Cardiac septum (tissue), 1 donor: ENCODE results near the gene ETV5. TPM values are rescaled to one million over a fixed set of nuclear protein-coding genes. Genes with fewer than 3 reads are reported as not detected.
"Not testable (repeated sequence)": the region's sequence is repeated elsewhere in the genome, so short reads cannot be mapped to it uniquely, and the experiment has no call there.

Experiments
- DNase-seq: peaks from one replicate; pipeline ENCODE4 v3.0.0-alpha.2; 2020; ENCODE audit warnings: low spot score
- intact Hi-C: fragments of 100-400 bp; cut with DNase I; formaldehyde crosslinking; loops from one replicate; pipeline ENCODE4 v1.14.0; 2022
- total RNA-seq: library from RNA; stranded (reverse); fragmentation: NEBNext Ultra II Directional; extraction: Animal tissue kit (Norgen Biotek cat#: 25700); gene quantifications from one replicate; pipeline ENCODE4 v1.2.1, GENCODE V29; 2021
- donor health status: DM: no; HTN: no; CAD: no.

ETV5 gene
- total RNA-seq, 1 donor from 2014 or later = 17.4 TPM

GRCh38 chr3:186044427-186044826 is 64.5 kb downstream of the ETV5 start:
- no peak for DNase-seq
- intact Hi-C loops = no loop called here

GRCh38 chr3:186042521-186043202 is 66.2 kb downstream of the ETV5 start:
- intact Hi-C loops = no loop called here
- DNase-seq = no peak

GRCh38 chr3:186042036-186042435 is 66.9 kb downstream of the ETV5 start:
- intact Hi-C loops = no loop called here

GRCh38 chr3:186038360-186038759 is 70.5 kb downstream of the ETV5 start:
- DNase-seq = no peak
- intact Hi-C loops = no loop called here

More at GRCh38 chr3:186042036-186042435, 66.9 kb downstream of the ETV5 start:
- DNase-seq = no peak

GRCh38 chr3:186035277-186035676 is 73.6 kb downstream of the ETV5 start:
- intact Hi-C loops = no loop called here
- no peak for DNase-seq

GRCh38 chr3:186032321-186032720 is 76.6 kb downstream of the ETV5 start:
- no peak for DNase-seq
- intact Hi-C loops = no loop called here

GRCh38 chr3:186025993-186026392 is 82.9 kb downstream of the ETV5 start:
- DNase-seq, intact Hi-C loops: not testable (repeated sequence)

- intact Hi-C loops = no loop called here
- no peak for DNase-seq
Measured at GRCh38 chr3:186025161-186025560, 83.7 kb downstream of the ETV5 start.

- intact Hi-C loops = no loop called here
- no peak for DNase-seq
Measured at GRCh38 chr3:186024210-186024609, 84.7 kb downstream of the ETV5 start.

- intact Hi-C loops = no loop called here
- DNase-seq = no peak
Measured at GRCh38 chr3:186022931-186023330, 86.0 kb downstream of the ETV5 start.

- no peak for DNase-seq
- intact Hi-C loops = no loop called here
Measured at GRCh38 chr3:186021673-186022362, 87.1 kb downstream of the ETV5 start.

- intact Hi-C loops, DNase-seq: not testable (repeated sequence)
Measured at GRCh38 chr3:186021250-186021649, 87.6 kb downstream of the ETV5 start.

GRCh38 chr3:186019288-186019687 is 89.6 kb downstream of the ETV5 start:
- intact Hi-C loops = not testable (repeated sequence)

GRCh38 chr3:186014866-186015265 is 94.0 kb downstream of the ETV5 start:
- no peak for DNase-seq
- intact Hi-C loops = no loop called here

More at GRCh38 chr3:186019288-186019687, 89.6 kb downstream of the ETV5 start:
- not testable (repeated sequence) for DNase-seq

GRCh38 chr3:186013312-186013711 is 95.6 kb downstream of the ETV5 start:
- no peak for DNase-seq
- intact Hi-C loops = no loop called here

GRCh38 chr3:186012137-186012536 is 96.8 kb downstream of the ETV5 start:
- no peak for DNase-seq
- intact Hi-C loops = no loop called here

GRCh38 chr3:186004671-186005070 is 104.2 kb downstream of the ETV5 start:
- intact Hi-C loops = no loop called here
- no peak for DNase-seq

- no peak for DNase-seq
- intact Hi-C loops = no loop called here
Measured at GRCh38 chr3:186004209-186004608, 104.7 kb downstream of the ETV5 start.

- intact Hi-C loops = no loop called here
- DNase-seq = no peak
Measured at GRCh38 chr3:186003610-186004009, 105.3 kb downstream of the ETV5 start.

GRCh38 chr3:186002884-186003472 is 105.9 kb downstream of the ETV5 start:
- no peak for DNase-seq
- intact Hi-C loops = no loop called here

GRCh38 chr3:186001842-186002241 is 107.0 kb downstream of the ETV5 start:
- no peak for DNase-seq
- intact Hi-C loops = no loop called here
